Astrocyte (in vitro differentiated cells and primary cell): ENCODE results near the gene OR56A3. TPM values are rescaled to one million over a fixed set of nuclear protein-coding genes. Genes with fewer than 3 reads are reported as not detected.

Source experiments
- DNase-seq: peaks from one replicate; pipeline ENCODE4 v3.0.0-alpha.2; 2010; ENCODE audit warnings: low read depth
- FAIRE-seq: peaks from 2 replicates; lab custom pipeline; 2011; peaks lifted over from hg19 to GRCh38; lab: Jason Lieb, UNC
- H2AFZ ChIP-seq: 2 replicates; pipeline ENCODE4 v1.6.0; 2012; ENCODE audit warnings: low read depth, low read length, inconsistent platforms
- H3K27ac ChIP-seq: 2 replicates; pipeline ENCODE4 v1.5.1; 2011; ENCODE audit warnings: low read depth, low read length, inconsistent platforms
- H3K27me3 ChIP-seq: 2 replicates; pipeline ENCODE4 v1.6.0; 2011; ENCODE audit warnings: low read length, inconsistent platforms; ENCODE audit not compliant: insufficient read depth
- H3K36me3 ChIP-seq: 2 replicates; pipeline ENCODE4 v1.5.1; 2011; ENCODE audit warnings: low read length, inconsistent platforms; ENCODE audit not compliant: insufficient read depth
- H3K4me1 ChIP-seq: 2 replicates; pipeline ENCODE4 v1.5.1; 2011; ENCODE audit warnings: low read length, inconsistent platforms; ENCODE audit not compliant: insufficient read depth
- H3K4me2 ChIP-seq: 2 replicates; pipeline ENCODE4 v1.6.0; 2012; ENCODE audit warnings: low read length, inconsistent platforms
- H3K4me3 ChIP-seq: 2 replicates; pipeline ENCODE4 v1.5.1; 2011; ENCODE audit warnings: low read depth, mild to moderate bottlenecking, low read length, inconsistent platforms; ENCODE audit not compliant: insufficient read depth
- H3K79me2 ChIP-seq: 2 replicates; pipeline ENCODE4 v1.6.0; 2012; ENCODE audit warnings: mild to moderate bottlenecking, low read length, inconsistent platforms; ENCODE audit not compliant: insufficient read depth
- H3K9ac ChIP-seq: 2 replicates; pipeline ENCODE4 v1.6.0; 2012; ENCODE audit warnings: mild to moderate bottlenecking, low read length, inconsistent platforms
- H3K9me3 ChIP-seq: 2 replicates; pipeline ENCODE4 v1.5.1; 2012; ENCODE audit warnings: low read depth, mild to moderate bottlenecking, low read length, inconsistent platforms; ENCODE audit not compliant: insufficient read depth
- H4K20me1 ChIP-seq: 2 replicates; pipeline ENCODE4 v1.6.0; 2012; ENCODE audit warnings: low read length, inconsistent platforms; ENCODE audit not compliant: insufficient read depth
- H3K27ac Mint-ChIP-seq: one replicate; pipeline ENCODE4 v1.8.0; 2021; ENCODE audit warnings: mild to moderate bottlenecking, mixed read lengths; ENCODE audit not compliant: unreplicated experiment
- H3K27me3 Mint-ChIP-seq: one replicate; pipeline ENCODE4 v1.8.0; 2021; ENCODE audit warnings: low read depth, mixed read lengths; ENCODE audit not compliant: unreplicated experiment
- H3K36me3 Mint-ChIP-seq: one replicate; pipeline ENCODE4 v1.8.0; 2021; ENCODE audit warnings: low read depth, mixed read lengths; ENCODE audit not compliant: unreplicated experiment
- H3K4me1 Mint-ChIP-seq: one replicate; pipeline ENCODE4 v1.8.0; 2021; ENCODE audit warnings: low read depth, mixed read lengths; ENCODE audit not compliant: unreplicated experiment
- H3K4me3 Mint-ChIP-seq: one replicate; pipeline ENCODE4 v1.8.0; 2021; ENCODE audit warnings: mild to moderate bottlenecking, moderate library complexity, mixed read lengths; ENCODE audit not compliant: unreplicated experiment
- H3K9me3 Mint-ChIP-seq: one replicate; pipeline ENCODE4 v1.8.0; 2021; ENCODE audit warnings: mild to moderate bottlenecking, mixed read lengths; ENCODE audit not compliant: unreplicated experiment
- CTCF ChIP-seq: IDR thresholded peaks from 2 replicates; pipeline ENCODE4 v1.5.1; 2011; ENCODE audit warnings: low read depth, mild to moderate bottlenecking, inconsistent platforms, low read length, moderate library complexity; ENCODE audit not compliant: insufficient read depth
- EZH2 ChIP-seq: IDR thresholded peaks from 2 replicates; pipeline ENCODE4 v1.6.1; 2012; ENCODE audit warnings: mild to moderate bottlenecking, low read length, inconsistent platforms; ENCODE audit not compliant: insufficient read depth
- total RNA-seq: library from RNA; stranded (reverse); gene quantifications from 2 replicates; pipeline ENCODE4 v1.2.1, GENCODE V29; 2021

The OR56A3 gene
- total RNA-seq, 1 donor from 2014 or later, result not detected

- Mint-ChIP-seq H3K27ac (no peak overlapping the region), H3K36me3 (no peaks in the 10 kb centered on the region), H3K4me1 (no peaks in the 10 kb centered on the region), H3K27me3 (no peaks in the 10 kb centered on the region), H3K9me3 (peaks cover 6% of the 10 kb centered on the region), H3K4me3 (no peak overlapping the region)
- H3K4me2 ChIP-seq, result no peak overlapping the region
- TF ChIP-seq CTCF (no peak), EZH2 (no peak)
- peaks cover 4% of the 10 kb centered on the region for H3K9me3 ChIP-seq
- FAIRE-seq (no peak), DNase-seq (no peak)
- no peak overlapping the region for H3K27ac ChIP-seq
- H3K27me3 ChIP-seq, result no peaks in the 10 kb centered on the region
- H3K4me3 ChIP-seq, result no peak overlapping the region
- H2AFZ ChIP-seq, result no peak overlapping the region
- no peaks in the 10 kb centered on the region for H3K4me1 ChIP-seq
- H3K36me3 ChIP-seq, result no peaks in the 10 kb centered on the region
- H3K79me2 ChIP-seq, result no peaks in the 10 kb centered on the region
- H4K20me1 ChIP-seq, result no peaks in the 10 kb centered on the region
- no peak overlapping the region for H3K9ac ChIP-seq
Measured at GRCh38 chr11:5938603-5938965, 3.5 kb upstream of the OR56A3 start.

- H3K79me2 ChIP-seq, result no peaks in the 10 kb centered on the region
Measured at GRCh38 chr11:5940748-5941147, 1.3 kb upstream of the OR56A3 start.

More at GRCh38 chr11:5940748-5941147, 1.3 kb upstream of the OR56A3 start:
- no peak overlapping the region for H3K9ac ChIP-seq
- no peaks in the 10 kb centered on the region for H3K36me3 ChIP-seq
- Mint-ChIP-seq H3K36me3 (no peaks in the 10 kb centered on the region), H3K4me1 (no peaks in the 10 kb centered on the region), H3K9me3 (peaks cover 2% of the 10 kb centered on the region), H3K27ac (no peak overlapping the region), H3K4me3 (no peak overlapping the region), H3K27me3 (no peaks in the 10 kb centered on the region)
- no peaks in the 10 kb centered on the region for H4K20me1 ChIP-seq
- FAIRE-seq (no peak), DNase-seq (no peak)
- H3K4me1 ChIP-seq, result no peaks in the 10 kb centered on the region
- no peak overlapping the region for H3K4me3 ChIP-seq
- H2AFZ ChIP-seq, result no peak overlapping the region
- peaks cover 4% of the 10 kb centered on the region for H3K9me3 ChIP-seq
- no peak overlapping the region for H3K4me2 ChIP-seq
- H3K27ac ChIP-seq, result no peak overlapping the region
- TF ChIP-seq EZH2 (no peak), CTCF (no peak)
- H3K27me3 ChIP-seq, result no peaks in the 10 kb centered on the region
